GM19025 (cell line): ENCODE results near the gene PKN3.

Experiments
- ATAC-seq: cut with Tn5 transposase; IDR thresholded peaks from one replicate; pipeline ENCODE4 v1.9.1; 2021; ENCODE audit warnings: mild to moderate bottlenecking, low read depth, moderate library complexity; ENCODE audit not compliant: unreplicated experiment

PKN3 gene

DNA sequence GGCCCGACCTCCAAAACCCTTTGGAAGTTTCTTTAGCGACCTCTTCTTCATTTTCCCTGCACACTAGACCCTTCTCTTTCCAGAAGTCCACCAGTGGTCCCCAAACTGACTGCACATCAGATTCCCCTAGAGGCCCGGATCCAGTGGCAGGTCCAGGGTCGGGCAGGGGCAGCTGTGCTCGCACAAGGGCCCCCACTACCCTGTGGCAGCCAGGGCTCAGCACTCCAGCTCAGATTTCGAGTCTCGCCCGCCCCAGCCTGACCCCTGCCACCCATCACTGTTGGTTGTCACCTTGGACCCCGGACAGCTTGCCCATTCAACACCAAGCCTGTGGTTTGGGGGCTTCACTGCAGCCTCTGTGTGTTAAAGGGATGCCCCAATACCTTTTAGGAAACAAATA is 29.4 kb downstream of the PKN3 start:
- no peak for ATAC-seq

DNA sequence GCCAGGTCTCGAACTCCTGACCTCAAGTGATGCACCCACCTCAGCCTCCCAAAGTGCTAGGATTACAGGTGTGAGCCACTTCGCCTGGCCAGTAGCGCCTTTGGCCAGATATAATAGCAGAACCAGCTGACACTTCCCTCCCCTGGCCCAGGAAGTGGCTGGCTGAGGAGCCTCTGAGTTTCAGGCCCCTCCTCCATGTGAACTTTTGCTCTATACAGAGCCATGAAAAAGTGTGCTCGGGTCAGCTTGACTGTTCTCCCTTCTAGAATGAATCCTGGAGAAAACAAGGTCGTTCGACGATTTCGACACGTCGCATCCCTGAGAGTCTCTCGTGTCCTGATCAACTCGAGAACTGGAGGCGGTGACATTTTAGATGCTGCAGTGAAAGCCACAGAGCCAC is 30.3 kb downstream of the PKN3 start:
- ATAC-seq: no peak

DNA sequence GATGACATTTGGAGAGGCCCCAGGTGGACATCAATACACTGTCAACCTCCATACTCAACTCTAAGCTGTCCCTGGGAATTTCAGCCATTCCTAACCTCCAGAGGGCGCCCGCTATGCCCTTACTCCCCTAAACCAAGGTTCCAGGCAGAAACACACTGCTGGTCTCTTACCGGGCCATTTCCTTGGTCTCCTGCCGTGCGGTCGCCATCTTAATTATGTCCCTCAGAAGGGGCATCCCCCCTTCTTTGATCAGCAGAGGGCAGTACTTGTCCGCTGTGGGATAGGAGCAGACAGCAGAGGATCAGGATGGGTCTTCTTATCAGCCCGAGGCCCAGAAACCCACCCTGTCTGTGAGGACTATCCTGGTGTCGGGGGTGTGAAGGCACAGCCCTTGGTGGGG is 31.0 kb downstream of the PKN3 start:
- no peak for ATAC-seq

DNA sequence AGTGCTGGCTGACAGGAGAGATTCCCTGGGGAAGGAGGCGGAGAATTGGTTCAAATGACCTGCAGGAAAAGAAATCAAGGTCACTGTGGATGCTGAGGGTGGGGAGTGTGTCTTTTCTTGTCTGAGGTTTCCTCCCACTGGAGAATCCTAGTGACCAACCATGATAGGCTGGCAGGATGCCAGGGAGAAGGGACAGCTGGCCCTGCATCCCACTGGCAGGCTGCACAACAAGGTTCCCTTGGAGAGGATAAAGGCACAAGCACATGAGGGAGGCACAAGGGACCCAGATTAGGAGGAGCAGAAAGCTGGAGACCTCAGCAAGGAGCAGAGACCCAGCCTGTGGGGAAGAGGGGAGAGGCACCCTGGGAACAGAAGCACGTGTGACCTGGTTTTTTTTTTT is 33.1 kb downstream of the PKN3 start:
- no peak for ATAC-seq

DNA sequence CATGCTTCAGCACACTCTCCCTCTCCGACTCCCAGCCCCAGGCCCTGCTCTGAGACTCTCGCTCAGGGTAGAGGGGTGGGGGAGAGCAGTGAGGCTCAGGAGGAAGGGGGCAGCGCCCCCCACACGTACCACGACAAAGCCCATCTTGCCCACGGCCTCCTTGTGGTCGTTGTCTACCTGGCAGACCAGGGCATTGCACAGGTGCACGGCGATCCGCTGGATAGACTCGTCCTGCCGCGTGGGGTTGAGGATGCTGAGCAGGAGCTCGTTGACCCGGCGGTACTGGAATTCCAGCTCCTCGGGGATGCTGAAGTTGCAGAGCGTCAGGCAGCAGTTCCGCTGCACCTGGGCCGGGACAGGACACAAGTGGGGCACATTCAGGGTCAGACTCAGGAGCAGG is 40.1 kb downstream of the PKN3 start:
- ATAC-seq: no peak

DNA sequence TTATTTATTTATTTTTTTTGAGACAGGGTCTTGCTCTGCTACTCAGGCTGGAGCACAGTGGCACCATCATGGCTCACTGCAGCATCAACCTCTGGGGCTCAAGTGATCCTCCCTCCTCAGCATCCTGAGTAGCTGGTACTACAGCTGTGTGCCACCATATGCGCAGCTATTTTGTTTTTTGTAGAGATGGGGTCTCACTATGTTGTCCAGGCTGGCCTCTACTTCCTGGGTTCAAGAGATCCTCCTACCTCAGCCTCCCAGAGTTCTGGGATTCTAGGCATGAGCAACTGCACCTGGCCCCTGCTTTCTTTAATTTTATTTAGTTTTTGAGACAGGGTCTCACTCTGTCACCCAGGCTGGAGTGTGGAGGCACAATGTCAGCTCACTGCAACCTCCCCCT is 41.1 kb downstream of the PKN3 start:
- ATAC-seq: no peak

DNA sequence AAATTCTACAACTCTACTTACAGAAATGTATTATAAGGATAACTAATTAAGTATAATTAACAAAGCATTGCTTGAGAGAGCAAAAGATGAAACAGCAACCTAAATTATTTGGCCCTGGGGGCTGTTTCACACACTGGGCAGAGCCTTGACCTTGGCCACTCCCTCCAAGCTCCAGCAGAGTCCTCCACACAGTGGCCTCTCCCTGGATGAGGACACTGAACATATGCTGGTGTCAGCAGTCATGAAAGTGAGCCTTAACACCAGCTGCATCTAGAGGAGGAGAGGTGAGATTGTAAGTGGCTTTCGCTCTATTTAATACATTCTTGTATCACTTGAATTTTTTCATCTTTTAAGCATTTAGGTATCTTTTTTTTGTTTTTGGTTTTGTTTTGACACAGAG is 44.9 kb downstream of the PKN3 start:
- ATAC-seq: no peak

DNA sequence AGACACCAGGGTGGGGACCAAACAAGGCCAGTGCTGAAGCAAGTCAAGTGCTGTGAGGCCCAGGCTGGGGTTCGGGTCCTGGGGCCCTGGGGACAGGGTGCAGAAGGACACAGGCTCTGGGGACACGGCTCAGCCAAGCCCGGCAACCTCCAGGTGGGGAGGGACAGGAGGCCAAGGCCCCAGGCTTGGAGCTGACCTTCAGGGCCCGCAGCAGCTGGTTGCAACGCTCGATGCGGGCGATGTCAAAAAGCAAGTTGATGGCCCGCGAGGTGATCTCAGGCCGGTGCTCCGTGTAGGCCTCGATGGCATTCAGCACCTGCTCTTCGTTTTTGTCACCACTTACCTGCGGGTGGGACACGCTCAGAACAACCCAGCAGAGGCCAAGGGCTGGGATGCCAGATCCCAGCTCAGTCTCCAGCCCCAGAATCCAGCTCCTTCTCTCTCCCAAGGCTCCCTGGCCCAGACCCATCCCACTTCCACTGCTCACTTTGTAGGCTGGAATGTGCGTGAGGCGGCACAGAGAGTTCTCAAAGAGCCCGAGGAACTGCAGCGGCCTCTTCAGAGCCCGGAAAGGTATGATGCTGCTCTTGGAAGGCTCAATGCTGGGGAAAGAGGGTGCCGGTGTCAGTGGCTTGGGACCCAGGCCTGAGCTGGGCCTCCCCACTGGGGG is 48.8 kb downstream of the PKN3 start:
- ATAC-seq: no peak

DNA sequence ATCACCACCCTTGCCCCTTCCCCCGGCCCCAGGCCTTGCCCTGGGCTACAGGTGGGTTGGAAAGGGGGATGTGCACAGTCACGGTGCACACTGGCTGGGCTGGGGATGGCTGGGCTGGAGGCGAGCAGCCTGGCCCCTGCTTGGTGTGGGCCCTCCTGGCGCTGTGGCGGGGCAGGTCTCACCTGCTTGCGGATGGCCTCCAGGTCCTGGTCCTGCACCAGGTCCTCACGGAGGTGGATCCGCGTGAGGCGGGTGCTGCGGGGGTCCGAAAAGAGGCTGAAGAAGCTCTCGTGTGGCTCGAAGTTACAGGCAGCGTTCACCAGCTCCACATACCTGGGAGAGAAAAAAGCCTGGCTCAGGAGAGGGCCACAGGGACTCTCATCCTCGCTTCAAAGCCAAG is 51.3 kb downstream of the PKN3 start:
- no peak for ATAC-seq

DNA sequence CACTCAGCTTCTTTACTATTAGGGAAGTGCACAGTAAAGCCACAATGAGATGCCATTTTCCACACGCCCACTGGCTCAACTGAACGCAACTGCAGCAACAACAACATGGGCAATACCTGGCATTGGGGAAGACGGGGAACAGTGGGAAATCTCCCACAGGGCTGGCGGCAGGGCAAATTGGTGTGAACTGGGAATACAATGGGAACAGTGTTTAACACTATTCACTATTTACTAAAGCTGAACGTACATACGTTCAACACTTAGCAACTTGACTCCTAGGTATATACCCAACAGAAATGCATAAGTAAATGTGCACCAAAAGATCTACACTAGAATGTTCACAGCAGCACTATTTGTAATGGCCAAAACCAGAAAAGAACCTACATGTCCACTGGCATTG is 55.3 kb downstream of the PKN3 start:
- ATAC-seq: no peak

DNA sequence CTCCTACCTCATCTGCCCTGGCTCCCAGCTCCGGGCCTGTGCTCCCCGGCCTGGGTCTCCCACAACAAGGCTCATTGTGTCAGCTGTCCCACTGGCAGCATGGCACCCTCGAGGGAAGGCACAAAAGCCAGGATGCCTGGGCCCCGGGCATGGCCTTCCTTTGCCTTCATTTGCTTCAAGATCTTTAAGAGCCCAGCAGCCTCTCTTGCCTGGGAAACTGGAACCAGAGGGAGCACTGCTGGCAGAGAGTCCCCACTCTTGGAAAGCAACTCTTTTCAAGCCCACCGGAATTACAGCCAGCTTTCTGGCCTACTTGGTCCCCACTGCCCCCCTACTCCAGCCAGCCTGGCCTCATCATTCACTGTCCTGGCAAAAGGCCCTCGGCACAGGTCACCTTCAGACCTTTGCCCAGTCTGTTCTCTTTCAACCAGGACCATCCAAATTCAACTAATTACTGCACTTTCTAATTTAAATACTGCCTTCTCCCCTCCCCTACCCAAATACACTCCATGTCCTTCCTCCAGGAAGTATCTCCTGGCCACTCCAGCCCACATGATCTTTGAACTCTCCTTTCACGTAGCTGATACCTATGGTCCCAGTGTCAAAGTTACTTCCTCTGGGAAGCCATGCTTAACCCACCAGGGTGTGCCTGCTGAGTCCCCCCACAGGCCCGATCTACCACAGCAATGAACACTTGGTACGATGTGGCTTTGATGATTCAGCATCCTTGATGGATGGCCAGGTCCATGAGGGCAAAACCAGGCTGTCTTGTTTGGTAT is 60.6 kb downstream of the PKN3 start:
- no peak for ATAC-seq

DNA sequence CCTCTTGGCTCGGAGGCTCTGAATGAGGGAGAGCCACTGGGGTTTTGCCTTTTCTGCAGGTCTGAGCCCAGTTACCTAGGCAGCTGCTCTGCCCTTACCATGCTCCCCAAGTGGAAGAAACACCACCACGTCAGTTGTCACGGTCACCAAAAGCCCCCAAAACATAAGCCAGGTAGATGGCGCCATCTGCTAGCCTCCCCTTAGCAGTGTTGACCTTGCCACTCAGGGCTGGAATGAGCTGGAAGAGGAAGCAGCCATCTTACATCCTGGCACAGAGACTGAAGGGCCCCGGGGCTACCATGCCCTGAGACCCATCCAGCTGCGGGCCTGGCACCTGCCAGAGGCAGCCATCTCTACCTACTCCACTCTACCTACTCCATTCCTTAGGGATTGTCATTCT is 62.1 kb downstream of the PKN3 start:
- ATAC-seq: no peak

DNA sequence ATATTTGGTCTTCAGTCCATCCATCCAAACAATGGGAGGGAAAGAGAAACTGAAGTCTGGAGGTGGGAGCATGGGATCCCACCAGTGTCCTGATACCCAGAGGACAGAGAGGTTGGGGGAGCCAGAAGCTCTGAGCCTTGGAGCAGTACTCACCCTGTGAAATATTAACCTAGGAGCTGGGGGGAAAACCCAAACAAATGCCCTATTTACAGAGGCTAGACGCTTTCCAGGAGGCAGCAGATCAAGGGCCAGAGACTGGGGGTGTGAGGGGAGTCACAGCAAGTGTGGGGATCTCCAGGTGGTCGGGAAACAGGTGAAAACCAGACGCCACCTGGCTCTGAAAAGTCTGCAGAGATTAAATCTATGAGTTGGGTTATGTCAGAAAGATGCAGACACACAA is 63.2 kb downstream of the PKN3 start:
- no peak for ATAC-seq

DNA sequence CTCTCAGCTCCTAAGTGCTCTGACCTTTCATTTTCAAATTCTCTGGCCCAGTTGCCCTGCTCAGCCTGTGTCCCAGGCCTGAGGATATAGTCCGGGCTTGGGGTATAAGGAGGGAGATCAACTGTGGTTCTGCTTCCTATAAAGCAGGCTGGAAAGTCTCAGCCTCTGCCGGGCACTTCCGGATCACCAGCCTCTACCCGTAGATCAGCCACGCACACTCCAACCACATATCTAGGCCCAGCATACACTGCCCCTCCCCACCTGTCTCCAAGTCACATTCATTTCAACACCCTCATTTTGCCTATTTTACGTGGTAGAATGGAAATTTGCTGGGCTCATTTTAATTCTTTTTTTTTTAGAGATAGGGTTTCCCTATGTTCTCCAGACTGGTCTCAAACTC is 66.3 kb downstream of the PKN3 start:
- ATAC-seq: no peak
